BLaER1 treated with 17β-estradiol and CSF1 and Interleukin-3, amounts not matched to agents 10 nM and 100 nM (cell line): ENCODE results near the gene VWCE.
A peak's percentile ranks its signal among the peaks of the same experiment; 100 is the strongest.

Experiments
- H3K27ac ChIP-seq, 11 experiments: shearing (Covaris generic); formaldehyde crosslinking; 2 replicates each; pipeline ENCODE4 v1.8.1; 2022
- H3K27me3 ChIP-seq, 11 experiments: shearing (Covaris generic); formaldehyde crosslinking; 2 replicates each; pipeline ENCODE4 v1.8.1; 2022
- H3K36me3 ChIP-seq, 11 experiments: shearing (Covaris generic); formaldehyde crosslinking; 2 replicates each; pipeline ENCODE4 v1.8.1; 2022
- H3K4me1 ChIP-seq, 10 experiments: shearing (Covaris generic); formaldehyde crosslinking; 2 replicates each; pipeline ENCODE4 v1.8.1; 2022
- H3K4me2 ChIP-seq, 11 experiments: shearing (Covaris generic); formaldehyde crosslinking; 2 replicates each; pipeline ENCODE4 v1.8.1; 2022
- H3K4me3 ChIP-seq, 10 experiments: shearing (Covaris generic); formaldehyde crosslinking; 2 replicates each; pipeline ENCODE4 v1.8.1; 2022
- H3K9ac ChIP-seq, 11 experiments: shearing (Covaris generic); formaldehyde crosslinking; 2 replicates each; pipeline ENCODE4 v1.8.1; 2022
- H3K9me3 ChIP-seq, 11 experiments: shearing (Covaris generic); formaldehyde crosslinking; replicated peaks in 1 of 11; 2 replicates each; pipeline ENCODE4 v1.8.1; 2022
- H4K20me1 ChIP-seq, 11 experiments: shearing (Covaris generic); formaldehyde crosslinking; 2 replicates each; pipeline ENCODE4 v1.8.1; 2022
- Cebpa-rat ChIP-seq, 11 experiments: shearing (Covaris generic); IDR thresholded peaks; 2 replicates each; pipeline ENCODE4 v1.8.1; 2022

Gene VWCE

DNA sequence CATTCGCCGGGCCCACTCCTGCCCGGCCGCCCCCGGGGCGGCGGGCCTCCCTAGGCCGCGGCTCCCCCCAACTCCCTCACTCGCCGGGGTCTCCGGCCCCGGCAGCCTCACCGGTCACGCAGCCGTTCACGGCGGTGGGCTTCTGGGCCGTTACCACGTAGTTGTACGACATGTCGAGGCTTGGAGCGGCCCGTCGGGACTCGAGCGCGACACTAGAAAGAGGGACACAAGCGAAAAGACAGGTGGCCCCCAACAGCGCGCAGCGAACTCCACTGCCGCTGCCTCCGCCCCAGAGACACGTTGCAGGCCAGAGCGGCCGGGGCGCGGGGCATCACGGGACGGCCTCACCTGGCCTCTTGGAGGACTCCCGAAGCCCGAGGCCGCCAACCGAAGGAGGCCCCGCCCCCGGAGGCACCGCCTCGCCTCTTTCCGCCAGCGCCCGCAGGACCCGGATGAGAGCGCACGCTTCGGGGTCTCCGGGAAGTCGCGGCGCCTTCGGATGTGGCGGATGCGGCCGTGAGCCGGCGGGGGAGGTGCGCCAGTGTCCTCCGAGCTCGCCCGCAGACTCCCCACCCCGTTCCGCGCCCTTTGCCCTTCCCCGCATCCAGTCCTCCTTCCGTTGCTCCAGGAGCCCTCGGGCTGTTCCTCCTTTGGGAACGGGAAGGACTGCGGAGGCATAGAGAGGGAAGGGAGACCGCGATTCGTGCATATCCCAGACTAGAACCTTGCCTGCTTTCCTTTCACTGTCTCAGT is 37.9 kb upstream of the VWCE start, which contains the start of the genes DDB1 and TKFC:
Gene DDB1 (minus strand): TSS at position 309 of the 753 bp plus-strand sequence. CDS start 137 bp downstream, at position 172.
Gene TKFC (plus strand): TSS at position 432 of the 753 bp plus-strand sequence. CDS start 1,501 bp downstream, outside the sequence.
- Histone ChIP-seq H3K4me1 (peaks cover 49 to 65% (median 53%) of the 10 kb centered on the region in 10 experiments), H3K9me3 (no peaks in the 10 kb centered on the region), H3K4me3 (peak within 1 kb of the TSS; percentile 85 to 99 (median 95)), H3K27me3 (no peaks in the 10 kb centered on the region), H3K36me3 (peaks cover 28 to 36% (median 33%) of the 10 kb centered on the region in 11 experiments), H3K4me2 (peak within 1 kb of the TSS; percentile 81 to 95 (median 94)), H3K9ac (peak within 1 kb of the TSS; percentile 94 to 99 (median 96)), H4K20me1 (peaks cover 30 to 48% (median 41%) of the 10 kb centered on the region in 11 experiments; a peak in 18 of 22 replicates), H3K27ac (peak within 1 kb of the TSS; percentile 89 to 96 (median 93))
- no peak for TF ChIP-seq Cebpa-rat (IDR thresholded peaks at IDR 0.05)

DNA sequence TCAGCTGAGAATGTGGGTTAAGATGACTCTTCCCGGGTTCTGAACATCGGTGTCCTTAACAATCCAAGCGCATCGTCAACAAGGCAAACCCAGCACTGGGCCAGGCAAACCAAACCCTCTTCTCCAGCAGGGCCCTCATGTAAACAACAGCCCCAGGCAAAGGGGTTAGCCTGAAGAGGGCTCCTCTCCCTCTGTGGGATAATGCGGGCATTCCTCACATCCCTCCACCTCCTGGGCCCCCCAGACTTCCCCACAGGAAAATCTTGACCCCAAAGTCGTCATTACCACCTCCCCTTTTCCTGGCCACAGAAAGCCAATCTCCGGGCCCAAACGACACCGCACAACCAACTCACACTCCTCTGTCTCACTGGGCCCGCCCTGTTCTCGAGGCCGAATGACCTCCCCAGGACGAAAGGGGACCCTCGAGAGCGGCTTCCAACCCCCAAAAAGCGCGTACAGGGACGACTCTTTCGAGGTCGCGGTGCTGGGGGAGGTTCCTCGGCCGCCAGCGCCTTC is 37.2 kb upstream of the VWCE start:
- TF ChIP-seq Cebpa-rat (IDR thresholded peaks at IDR 0.05): no peak
- Histone ChIP-seq H3K27me3 (no peaks in the 10 kb centered on the region), H3K9me3 (no peaks in the 10 kb centered on the region), H3K27ac (peak overlapping the region; percentile 89 to 96 (median 93)), H3K4me3 (peak overlapping the region; percentile 85 to 99 (median 95)), H3K4me1 (peaks cover 49 to 64% (median 53%) of the 10 kb centered on the region in 10 experiments), H3K4me2 (peak overlapping the region; percentile 81 to 95 (median 94)), H3K9ac (peak overlapping the region; percentile 94 to 99 (median 96)), H3K36me3 (peaks cover 35 to 42% (median 40%) of the 10 kb centered on the region in 11 experiments), H4K20me1 (peaks cover 35 to 55% (median 48%) of the 10 kb centered on the region in 11 experiments; a peak in 19 of 22 replicates)

DNA sequence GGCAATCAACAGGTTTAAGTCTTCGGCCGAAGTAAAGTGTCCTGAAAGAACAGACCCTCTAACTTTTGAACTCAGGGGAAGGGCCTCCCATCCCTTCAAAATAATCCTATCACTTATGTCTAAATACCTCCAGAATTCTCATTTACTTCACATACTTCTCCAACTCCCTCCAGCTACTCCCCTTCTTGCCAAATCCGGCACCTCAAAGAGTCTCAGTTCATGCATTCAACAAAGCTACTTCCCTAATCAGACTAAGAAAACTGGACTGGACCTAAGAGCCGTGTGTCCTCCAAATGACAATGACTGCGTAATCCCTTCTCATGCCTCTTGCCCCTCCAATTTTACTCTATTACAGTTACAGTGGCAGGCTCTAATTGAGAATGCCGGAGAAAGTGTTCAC is 36.5 kb upstream of the VWCE start:
- H3K4me1 ChIP-seq: peaks cover 46 to 60% (median 49%) of the 10 kb centered on the region in 10 experiments
- H3K4me2 ChIP-seq: peak overlapping the region; percentile 81 to 95 (median 94)
- peak overlapping the region; percentile 94 to 99 (median 96) for H3K9ac ChIP-seq
- H3K4me3 ChIP-seq: peak overlapping the region; percentile 85 to 99 (median 95)
- H3K27ac ChIP-seq: peak overlapping the region; percentile 8 to 94 (median 92); a peak in 17 of 22 replicates
- peaks cover 42 to 61% (median 55%) of the 10 kb centered on the region in 11 experiments; a peak in 19 of 22 replicates for H4K20me1 ChIP-seq
- H3K27me3 ChIP-seq: no peaks in the 10 kb centered on the region
- peaks cover 42 to 49% (median 47%) of the 10 kb centered on the region in 11 experiments for H3K36me3 ChIP-seq
- no peaks in the 10 kb centered on the region for H3K9me3 ChIP-seq
- no peak for TF ChIP-seq Cebpa-rat (IDR thresholded peaks at IDR 0.05)

DNA sequence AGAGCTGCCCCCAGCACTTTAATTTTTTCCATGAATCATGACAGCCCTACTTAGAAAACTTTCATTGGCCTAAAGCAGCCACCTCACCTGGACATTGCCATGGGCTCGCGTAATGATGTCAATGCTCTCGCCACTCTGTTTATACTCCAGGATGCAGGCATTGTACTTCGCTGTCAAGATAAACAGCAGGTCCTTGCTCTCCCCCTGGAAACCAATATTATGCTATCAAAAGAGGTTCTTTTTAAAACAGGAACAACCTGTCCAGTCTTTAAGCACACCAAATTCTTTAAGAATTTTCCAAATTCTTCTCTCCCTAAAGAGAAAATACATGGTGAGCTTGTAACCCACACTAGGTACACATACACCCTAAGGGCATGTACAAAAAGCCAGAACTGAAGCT is 34.8 kb upstream of the VWCE start:
- Histone ChIP-seq H3K4me1 (peaks cover 28 to 42% (median 33%) of the 10 kb centered on the region in 10 experiments), H3K9me3 (no peaks in the 10 kb centered on the region), H3K36me3 (peaks cover 59 to 67% (median 64%) of the 10 kb centered on the region in 11 experiments), H4K20me1 (peaks cover 49 to 79% (median 71%) of the 10 kb centered on the region in 11 experiments; a peak in 19 of 22 replicates), H3K27me3 (no peaks in the 10 kb centered on the region), H3K4me2 (0 out of 22 replicates have a peak overlapping the region, but pooled peaks of 1 of the 11 experiments have one; percentile 95), H3K27ac (no peak overlapping the region), H3K4me3 (no peak overlapping the region), H3K9ac (peak overlapping the region in 2 of 11 experiments; percentile 95 to 96; a peak in 1 of 22 replicates)
- TF ChIP-seq Cebpa-rat (IDR thresholded peaks at IDR 0.05): no peak

DNA sequence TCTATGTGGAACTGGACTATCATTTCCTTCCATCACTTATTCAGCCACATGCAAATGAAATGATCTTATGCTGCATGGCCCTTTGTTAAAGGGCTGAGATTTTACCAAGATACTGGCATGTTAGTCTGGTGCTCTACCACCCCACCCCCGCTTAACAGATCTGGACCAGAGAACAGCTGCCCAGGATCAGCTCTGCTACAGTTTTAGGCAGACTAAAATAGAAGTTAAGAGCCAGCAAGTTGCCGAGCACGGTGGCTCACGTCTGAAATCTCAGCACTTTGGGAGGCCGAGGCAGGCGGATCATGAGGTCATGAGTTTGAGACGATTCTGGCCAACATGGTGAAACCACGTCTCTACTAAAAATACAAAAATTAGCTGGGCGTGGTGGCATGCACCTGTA is 33.2 kb upstream of the VWCE start:
- Histone ChIP-seq H3K4me3 (no peak overlapping the region), H3K4me1 (peaks cover 16 to 28% (median 18%) of the 10 kb centered on the region in 10 experiments), H3K9me3 (no peaks in the 10 kb centered on the region), H3K36me3 (peaks cover 75 to 82% (median 79%) of the 10 kb centered on the region in 11 experiments), H3K27me3 (no peaks in the 10 kb centered on the region), H3K4me2 (no peak overlapping the region), H3K27ac (no peak overlapping the region), H4K20me1 (peaks cover 49 to 94% (median 71%) of the 10 kb centered on the region in 11 experiments; a peak in 19 of 22 replicates), H3K9ac (no peak overlapping the region)
- TF ChIP-seq Cebpa-rat (IDR thresholded peaks at IDR 0.05): no peak

DNA sequence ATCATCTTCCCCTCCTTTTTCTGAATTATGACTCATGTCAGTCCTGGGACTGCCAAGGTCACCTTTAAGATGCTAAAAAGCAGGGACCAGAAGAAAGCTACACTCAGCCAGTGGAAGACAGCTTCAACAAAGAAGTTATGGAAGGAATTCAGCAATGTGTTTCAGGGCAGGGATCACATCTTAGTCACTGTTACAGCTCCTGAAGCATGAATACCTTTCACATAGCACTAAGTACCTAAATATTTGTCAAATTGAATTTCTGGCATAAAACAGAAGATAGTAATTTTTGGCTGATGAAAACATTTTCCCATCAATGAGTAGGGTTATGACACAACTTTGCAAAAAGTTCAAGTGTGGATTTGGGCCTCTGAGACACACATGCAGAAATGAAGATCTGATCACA is 32.6 kb upstream of the VWCE start:
- Histone ChIP-seq H3K4me1 (peaks cover 15 to 28% (median 17%) of the 10 kb centered on the region in 10 experiments), H4K20me1 (peaks cover 49 to 98% (median 70%) of the 10 kb centered on the region in 11 experiments; a peak in 19 of 22 replicates), H3K27me3 (no peaks in the 10 kb centered on the region), H3K4me3 (no peak overlapping the region), H3K27ac (no peak overlapping the region), H3K4me2 (no peak overlapping the region), H3K36me3 (peaks cover 81 to 89% (median 86%) of the 10 kb centered on the region in 11 experiments), H3K9ac (peak overlapping the region in 2 of 11 experiments; percentile 3 to 20; a peak in 1 of 22 replicates), H3K9me3 (no peaks in the 10 kb centered on the region)
- TF ChIP-seq Cebpa-rat (IDR thresholded peaks at IDR 0.05): no peak

DNA sequence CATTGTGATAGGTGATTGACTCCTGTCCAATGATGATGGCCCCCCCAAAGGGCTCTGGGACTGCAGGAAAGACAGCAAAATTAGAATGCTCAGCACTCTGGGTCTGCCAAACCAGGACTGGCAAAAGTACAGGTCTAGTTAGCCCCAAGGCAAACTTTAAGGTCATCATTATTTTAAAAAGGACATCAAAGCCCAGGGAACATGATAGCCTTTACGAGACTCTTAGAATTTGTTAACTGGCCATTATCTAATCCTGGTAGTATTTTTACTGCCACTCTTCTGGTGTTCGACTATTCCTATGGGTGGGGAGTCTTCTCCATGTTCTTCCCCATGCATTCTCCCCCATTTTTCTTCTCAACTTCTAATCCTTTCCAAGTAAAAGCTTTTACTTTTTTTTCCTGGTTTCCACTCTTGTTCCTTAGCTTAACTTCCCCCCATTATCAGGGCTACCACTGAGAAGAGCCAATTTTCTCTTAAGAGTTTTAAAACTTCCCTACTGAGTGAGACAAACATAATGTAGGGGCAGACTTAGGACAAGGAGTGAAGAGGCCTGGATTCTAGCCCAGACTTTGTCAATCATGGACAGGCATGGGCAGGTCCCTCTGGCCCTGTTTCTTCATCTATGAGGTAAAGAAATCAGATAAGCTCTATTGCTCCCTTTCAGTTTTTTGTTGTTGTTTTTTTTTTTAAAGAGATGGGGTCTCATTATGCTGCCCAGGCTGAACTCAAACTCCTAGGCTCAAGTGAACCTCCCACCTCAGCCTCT is 30.7 kb upstream of the VWCE start:
- peak overlapping the region in 4 of 11 experiments; percentile 5 to 34 (median 12); a peak in 1 of 22 replicates for H3K9ac ChIP-seq
- H4K20me1 ChIP-seq: peaks cover 40 to 89% (median 58%) of the 10 kb centered on the region in 11 experiments; a peak in 19 of 22 replicates
- no peaks in the 10 kb centered on the region for H3K9me3 ChIP-seq
- no peak overlapping the region for H3K4me3 ChIP-seq
- no peaks in the 10 kb centered on the region for H3K27me3 ChIP-seq
- peaks cover 98 to 100% (median 100%) of the 10 kb centered on the region in 11 experiments for H3K36me3 ChIP-seq
- no peak overlapping the region for H3K4me2 ChIP-seq
- no peak overlapping the region for H3K27ac ChIP-seq
- TF ChIP-seq Cebpa-rat (IDR thresholded peaks at IDR 0.05): no peak
- peaks cover 2 to 15% (median 4%) of the 10 kb centered on the region in 10 experiments; a peak in 18 of 20 replicates for H3K4me1 ChIP-seq

DNA sequence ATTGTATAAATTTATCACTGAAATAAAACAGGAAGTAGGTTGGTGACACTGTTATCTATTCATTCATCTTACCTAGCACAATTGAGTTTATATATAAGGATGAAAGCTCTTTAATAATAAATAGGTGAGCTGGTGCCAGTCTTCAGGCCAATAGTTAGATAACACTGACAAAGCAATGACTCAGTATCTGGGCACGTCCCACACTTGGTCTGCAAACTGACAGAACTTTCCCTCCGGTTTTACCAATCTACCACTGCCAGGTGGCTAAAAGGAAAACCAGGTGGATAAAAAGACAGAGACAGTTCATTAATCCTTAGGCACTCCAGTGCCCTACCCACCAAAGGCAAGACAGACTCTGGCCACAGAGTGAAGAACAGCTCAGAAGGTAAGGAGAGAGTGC is 20.1 kb upstream of the VWCE start:
- H3K9ac ChIP-seq: no peak overlapping the region
- H3K27me3 ChIP-seq: no peaks in the 10 kb centered on the region
- TF ChIP-seq Cebpa-rat (IDR thresholded peaks at IDR 0.05): no peak
- peaks cover 96 to 100% (median 98%) of the 10 kb centered on the region in 11 experiments for H3K36me3 ChIP-seq
- H3K4me2 ChIP-seq: no peak overlapping the region
- H3K27ac ChIP-seq: no peak overlapping the region
- no peak overlapping the region for H3K4me3 ChIP-seq
- no peaks in the 10 kb centered on the region for H3K9me3 ChIP-seq
- peaks cover 0 to 57% (median 11%) of the 10 kb centered on the region in 11 experiments; a peak in 13 of 22 replicates for H4K20me1 ChIP-seq
- no peaks in the 10 kb centered on the region for H3K4me1 ChIP-seq
